Panc1 (cell line): ENCODE results near the gene EMC8.

Source experiments
- CTCF ChIP-seq: fragments of 450-650 bp; IDR thresholded peaks from 2 replicates; pipeline ENCODE4 v1.5.1; 2017; ENCODE audit warnings: mild to moderate bottlenecking
- POLR2AphosphoS5 ChIP-seq: IDR thresholded peaks from 2 replicates; pipeline ENCODE4 v1.6.1; 2012; ENCODE audit warnings: mild to moderate bottlenecking, low read depth, low read length, moderate library complexity
- REST ChIP-seq, 2 experiments: IDR thresholded peaks; 2 replicates each; pipeline ENCODE4 v1.6.1; 2011 to 2012; ENCODE audit warnings: low read depth in 2 of 2, control low read depth in 1 of 2, low read length in 1 of 2, mild to moderate bottlenecking in 1 of 2, moderate library complexity in 1 of 2; ENCODE audit not compliant: insufficient read depth in 1 of 2

- no peak for TF ChIP-seq CTCF
- TF ChIP-seq REST (IDR thresholded peaks at IDR 0.05; ENCODE audit: insufficient read depth in 1 of 2, low read depth in 2 of 2, low read length in 1 of 2) = no peak
- TF ChIP-seq POLR2AphosphoS5 = no peak
Observed at GRCh38 chr16:85753976-85754375, 45.4 kb downstream of the EMC8 start.
